Gastrocnemius medialis (tissue), 4 donors: ENCODE data around the gene ANO3.

Source experiments
- CTCF ChIP-seq, 5 experiments: fragments of 450-650 bp in 3 of 5; fragments of 200-600 bp in 2 of 5; sonication (generic) in 2 of 5; IDR thresholded peaks in 4 of 5; conservative IDR thresholded peaks in 1 of 5; 1 replicate in 4 of 5; 2 replicates in 1 of 5; pipeline ENCODE4 v1.5.1; 2016 to 2019; ENCODE audit warnings: antibody characterized with exemption in 5 of 5, mild to moderate bottlenecking in 3 of 5, moderate library complexity in 3 of 5
- POLR2A ChIP-seq, 2 donors: fragments of 450-650 bp; IDR thresholded peaks; one replicate each; pipeline ENCODE4 v1.6.1; 2017; ENCODE audit warnings: antibody characterized with exemption in 2 of 2, mild to moderate bottlenecking in 2 of 2, moderate library complexity in 2 of 2

- no peak for TF ChIP-seq CTCF (IDR thresholded peaks at IDR 0.05 in 4 of 5, conservative IDR thresholded peaks at IDR 0.05 in 1 of 5)
- no peak for TF ChIP-seq POLR2A (IDR thresholded peaks at IDR 0.05)
These were observed 370.5 kb downstream of the ANO3 start for GRCh38 chr11:26702406-26702805.
